ENCODE data around the gene CNPY4. TPM values are rescaled to one million over a fixed set of nuclear protein-coding genes. Genes with fewer than 3 reads are reported as not detected.
A peak's percentile ranks its signal among the peaks of the same experiment; 100 is the strongest.

CNPY4 gene
- total and polyA plus RNA-seq, 10 of the 15 experiments (the other 5 are each of a cell fraction or from before 2014, with no cell fraction given): 2.5 to 9.2 (median 6.8) TPM

DNA sequence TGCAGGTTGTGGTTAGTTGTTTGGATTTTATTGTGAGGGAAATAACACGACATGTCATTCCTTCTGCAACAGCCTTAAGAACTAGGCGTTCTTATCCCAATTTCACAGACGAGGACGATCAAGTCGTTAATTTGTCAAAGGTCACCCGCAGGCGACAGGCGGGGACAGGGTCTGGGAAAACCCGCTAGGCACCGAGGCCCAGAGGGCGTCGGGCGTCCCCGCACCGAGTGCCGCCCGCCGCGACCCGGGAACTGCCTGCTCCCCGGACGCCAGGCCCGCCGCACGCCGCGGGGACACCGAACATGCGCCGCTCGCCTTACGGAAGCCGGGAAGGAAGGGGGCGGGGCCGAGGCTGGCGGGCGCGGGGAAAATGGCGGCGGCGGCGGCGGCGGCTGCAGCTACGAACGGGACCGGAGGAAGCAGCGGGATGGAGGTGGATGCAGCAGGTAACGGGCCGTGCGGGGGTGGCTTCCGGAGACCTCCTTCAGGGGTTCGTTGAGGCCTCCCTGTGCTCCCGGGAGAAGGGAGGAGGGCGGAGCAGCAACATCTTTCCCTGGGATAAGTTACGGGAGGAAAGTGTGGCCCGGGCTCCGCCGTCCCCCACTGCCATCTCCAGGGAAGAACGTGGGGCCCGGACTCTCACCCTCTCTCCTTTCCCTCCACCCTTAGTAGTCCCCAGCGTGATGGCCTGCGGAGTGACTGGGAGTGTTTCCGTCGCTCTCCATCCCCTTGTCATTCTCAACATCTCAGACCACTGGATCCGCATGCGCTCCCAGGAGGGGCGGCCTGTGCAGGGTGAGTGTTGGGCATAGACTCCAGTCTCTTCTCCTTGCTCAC, 30.6 kb upstream of the CNPY4 start, which contains the start of gene COPS6 (continued):
- TF ChIP-seq E2F8 (IDR thresholded peaks at IDR 0.05; ENCODE audit: low read depth, partially characterized antibody) (no peak), BHLHE40 (IDR thresholded peaks at IDR 0.05; ENCODE audit: borderline replicate concordance in 1 of 2, low read depth in 2 of 2, low read length in 1 of 2) (peak in 1 of 2 experiments; percentile 77; a peak in 2 of 4 replicates), HDAC2 (IDR thresholded peaks at IDR 0.05) (0 out of 2 replicates have a peak, but pooled peaks have one; percentile 49), EP300 (IDR thresholded peaks at IDR 0.05; ENCODE audit: borderline replicate concordance in 1 of 2, control insufficient read depth in 1 of 2, low read depth in 2 of 2, low read length in 2 of 2) (no peak), YY1 (IDR thresholded peaks at IDR 0.05; ENCODE audit: low read depth, low read length) (peak; percentile 99), KLF5 (IDR thresholded peaks at IDR 0.05; ENCODE audit: partially characterized antibody) (peak; percentile 67), POLR2AphosphoS5 (IDR thresholded peaks at IDR 0.05; ENCODE audit: low read length) (peak; percentile 68; the same call in 1 of the 2 replicates), NR2C1 (IDR thresholded peaks at IDR 0.05) (peak; percentile 64), BACH1 (IDR thresholded peaks at IDR 0.05; ENCODE audit: borderline replicate concordance) (peak; percentile 64; the same call in 1 of the 2 replicates), RB1 (IDR thresholded peaks at IDR 0.05; ENCODE audit: borderline replicate concordance) (peak; percentile 93), SMAD5 (IDR thresholded peaks at IDR 0.05; ENCODE audit: low read depth) (peak; percentile 77), ZBED1 (IDR thresholded peaks at IDR 0.05; ENCODE audit: borderline replicate concordance) (peak; percentile 43; the same call in 1 of the 2 replicates), TCF12 (IDR thresholded peaks at IDR 0.05; ENCODE audit: low read depth, low read length) (peak; percentile 55; the same call in 1 of the 2 replicates), RFX5 (IDR thresholded peaks at IDR 0.05; ENCODE audit: low read depth, low read length) (no peak), JUNB (IDR thresholded peaks at IDR 0.05) (no peak)
- TF ChIP-seq, protein P1, sequence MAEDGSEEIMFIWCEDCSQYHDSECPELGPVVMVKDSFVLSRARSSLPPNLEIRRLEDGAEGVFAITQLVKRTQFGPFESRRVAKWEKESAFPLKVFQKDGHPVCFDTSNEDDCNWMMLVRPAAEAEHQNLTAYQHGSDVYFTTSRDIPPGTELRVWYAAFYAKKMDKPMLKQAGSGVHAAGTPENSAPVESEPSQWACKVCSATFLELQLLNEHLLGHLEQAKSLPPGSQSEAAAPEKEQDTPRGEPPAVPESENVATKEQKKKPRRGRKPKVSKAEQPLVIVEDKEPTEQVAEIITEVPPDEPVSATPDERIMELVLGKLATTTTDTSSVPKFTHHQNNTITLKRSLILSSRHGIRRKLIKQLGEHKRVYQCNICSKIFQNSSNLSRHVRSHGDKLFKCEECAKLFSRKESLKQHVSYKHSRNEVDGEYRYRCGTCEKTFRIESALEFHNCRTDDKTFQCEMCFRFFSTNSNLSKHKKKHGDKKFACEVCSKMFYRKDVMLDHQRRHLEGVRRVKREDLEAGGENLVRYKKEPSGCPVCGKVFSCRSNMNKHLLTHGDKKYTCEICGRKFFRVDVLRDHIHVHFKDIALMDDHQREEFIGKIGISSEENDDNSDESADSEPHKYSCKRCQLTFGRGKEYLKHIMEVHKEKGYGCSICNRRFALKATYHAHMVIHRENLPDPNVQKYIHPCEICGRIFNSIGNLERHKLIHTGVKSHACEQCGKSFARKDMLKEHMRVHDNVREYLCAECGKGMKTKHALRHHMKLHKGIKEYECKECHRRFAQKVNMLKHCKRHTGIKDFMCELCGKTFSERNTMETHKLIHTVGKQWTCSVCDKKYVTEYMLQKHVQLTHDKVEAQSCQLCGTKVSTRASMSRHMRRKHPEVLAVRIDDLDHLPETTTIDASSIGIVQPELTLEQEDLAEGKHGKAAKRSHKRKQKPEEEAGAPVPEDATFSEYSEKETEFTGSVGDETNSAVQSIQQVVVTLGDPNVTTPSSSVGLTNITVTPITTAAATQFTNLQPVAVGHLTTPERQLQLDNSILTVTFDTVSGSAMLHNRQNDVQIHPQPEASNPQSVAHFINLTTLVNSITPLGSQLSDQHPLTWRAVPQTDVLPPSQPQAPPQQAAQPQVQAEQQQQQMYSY (CRISPR knock-in tag; IDR thresholded peaks at IDR 0.05): no peak

Measured in GM12878 (cell line).